Tibial nerve (tissue), 4 donors: ENCODE measurements around the gene RAPGEF5.

Source experiments
- CTCF ChIP-seq, 5 experiments: fragments of 200-600 bp in 3 of 5; fragments of 450-650 bp in 2 of 5; sonication (generic) in 3 of 5; IDR thresholded peaks; one replicate each; pipeline ENCODE4 v1.5.1; 2016 to 2019; ENCODE audit warnings: antibody characterized with exemption in 5 of 5, mild to moderate bottlenecking in 3 of 5, moderate library complexity in 2 of 5
- EP300 ChIP-seq, 2 donors: sonication (generic); formaldehyde crosslinking; IDR thresholded peaks; one replicate each; pipeline ENCODE4 v1.6.1; 2017; ENCODE audit warnings: antibody characterized with exemption in 2 of 2, mild to moderate bottlenecking in 1 of 2
- POLR2A ChIP-seq, 2 donors: fragments of 450-650 bp; IDR thresholded peaks; one replicate each; pipeline ENCODE4 v1.6.1; 2017; ENCODE audit warnings: antibody characterized with exemption in 2 of 2, mild to moderate bottlenecking in 2 of 2, moderate library complexity in 2 of 2

GRCh38 chr7:22182149-22182548 lies 174.8 kb downstream of the RAPGEF5 start:
- TF ChIP-seq CTCF (IDR thresholded peaks at IDR 0.05), result no peak
- TF ChIP-seq POLR2A (IDR thresholded peaks at IDR 0.05), result no peak
- no peak for TF ChIP-seq EP300 (IDR thresholded peaks at IDR 0.05)
